ENCODE data around the gene PREP. TPM values are rescaled to one million over a fixed set of nuclear protein-coding genes. Genes with fewer than 3 reads are reported as not detected.
"Not testable (repeated sequence)": the region's sequence is repeated elsewhere in the genome, so short reads cannot be mapped to it uniquely, and the experiment has no call there.

The PREP gene
- total RNA-seq, 1 donor from 2014 or later, result 18.0 TPM

GRCh38 chr6:105429676-105430075 is 26.8 kb upstream of the PREP start:
- no peak for DNase-seq (ENCODE audit: low read depth)
- TF ChIP-seq CTCF (IDR thresholded peaks at IDR 0.05; ENCODE audit: insufficient read depth, low read length, poor library complexity, severe bottlenecking), result no peak
- Histone ChIP-seq H3K27me3 (ENCODE audit: control insufficient read depth, insufficient read depth, low read length) (no peaks in the 10 kb centered on the region), H3K4me3 (ENCODE audit: low read depth, low read length) (no peak overlapping the region), H3K36me3 (ENCODE audit: control insufficient read depth, insufficient read depth, low read length) (no peaks in the 10 kb centered on the region)

- Histone ChIP-seq H3K27me3 (ENCODE audit: control insufficient read depth, insufficient read depth, low read length) (no peaks in the 10 kb centered on the region), H3K4me3 (ENCODE audit: low read depth, low read length) (no peak overlapping the region), H3K36me3 (ENCODE audit: control insufficient read depth, insufficient read depth, low read length) (no peaks in the 10 kb centered on the region)
- no peak for TF ChIP-seq CTCF (IDR thresholded peaks at IDR 0.05; ENCODE audit: insufficient read depth, low read length, poor library complexity, severe bottlenecking)
- DNase-seq (ENCODE audit: low read depth), result peak; percentile 81
Observed at GRCh38 chr6:105428342-105428957, 25.6 kb upstream of the PREP start.

GRCh38 chr6:105424175-105424783 is 21.4 kb upstream of the PREP start:
- peak; percentile 55 for TF ChIP-seq CTCF (IDR thresholded peaks at IDR 0.05; ENCODE audit: insufficient read depth, low read length, poor library complexity, severe bottlenecking)
- DNase-seq (ENCODE audit: low read depth), result no peak
- no peaks in the 10 kb centered on the region for H3K36me3 ChIP-seq (ENCODE audit: control insufficient read depth, insufficient read depth, low read length)
- H3K4me3 ChIP-seq (ENCODE audit: low read depth, low read length), result no peak overlapping the region
- no peaks in the 10 kb centered on the region for H3K27me3 ChIP-seq (ENCODE audit: control insufficient read depth, insufficient read depth, low read length)

- not testable (repeated sequence) for H3K4me3 ChIP-seq (ENCODE audit: low read depth, low read length); H3K36me3 ChIP-seq (ENCODE audit: control insufficient read depth, insufficient read depth, low read length); H3K27me3 ChIP-seq (ENCODE audit: control insufficient read depth, insufficient read depth, low read length); DNase-seq (ENCODE audit: low read depth)
Observed at GRCh38 chr6:105416971-105417370, 14.1 kb upstream of the PREP start.

- H3K36me3 ChIP-seq (ENCODE audit: control insufficient read depth, insufficient read depth, low read length), result no peaks in the 10 kb centered on the region
- TF ChIP-seq CTCF (IDR thresholded peaks at IDR 0.05; ENCODE audit: insufficient read depth, low read length, poor library complexity, severe bottlenecking), result no peak
- H3K27me3 ChIP-seq (ENCODE audit: control insufficient read depth, insufficient read depth, low read length), result no peaks in the 10 kb centered on the region
- no peak overlapping the region for H3K4me3 ChIP-seq (ENCODE audit: low read depth, low read length)
- no peak for DNase-seq (ENCODE audit: low read depth)
Observed at GRCh38 chr6:105409734-105410133, 6.9 kb upstream of the PREP start.

GRCh38 chr6:105402090-105402938 is 568 bp downstream of the PREP start:
- Histone ChIP-seq H3K36me3 (ENCODE audit: control insufficient read depth, insufficient read depth, low read length) (no peaks in the 10 kb centered on the region), H3K4me3 (ENCODE audit: low read depth, low read length) (peak overlapping the region; percentile 97), H3K27me3 (ENCODE audit: control insufficient read depth, insufficient read depth, low read length) (no peaks in the 10 kb centered on the region)
- TF ChIP-seq CTCF (IDR thresholded peaks at IDR 0.05; ENCODE audit: insufficient read depth, low read length, poor library complexity, severe bottlenecking), result peak; percentile 13
- no peak for DNase-seq (ENCODE audit: low read depth)
